ENCODE measurements around the gene FAM118B. TPM values are rescaled to one million over a fixed set of nuclear protein-coding genes. Genes with fewer than 3 reads are reported as not detected.

FAM118B gene
- total and polyA plus RNA-seq, 2 of the 4 experiments (the other 2 are of a cell fraction), result 20.0 to 27.2 TPM

- no peak overlapping the region; the same call in 1 of the 2 replicates for H3K23ac ChIP-seq (ENCODE audit: low read depth, low read length)
- no TSS peak for BruUV-seq (replicated peaks)
- H2BK120ac ChIP-seq (ENCODE audit: low read depth, low read length), result no peak overlapping the region
- ChIA-PET CTCF (no interaction called here), POLR2A (ENCODE audit: unreplicated experiment) (no interaction called here)
- intact Hi-C loops (cut with micrococcal nuclease) (no loop called here), in situ Hi-C loops (cut with MboI; ENCODE audit: low sequenced_read_pairs) (no loop called here), dilution Hi-C loops (cut with HindIII; ENCODE audit: low sequenced_read_pairs, unreplicated experiment) (no loop called here)
- H3K14ac ChIP-seq (replicated peaks; ENCODE audit: low read depth, low read length), result no peak overlapping the region
- H4K5ac ChIP-seq (ENCODE audit: low read depth, low read length), result no peak overlapping the region; the same call in 1 of the 2 replicates
- peaks cover 3% of the 10 kb centered on the region; the same call in 1 of the 2 replicates for H3K4me1 ChIP-seq (ENCODE audit: control insufficient read depth, insufficient read depth, low read length)
- H2BK15ac ChIP-seq (ENCODE audit: low read depth, low read length), result no peak overlapping the region
- no peak overlapping the region for H3K18ac ChIP-seq (ENCODE audit: low read depth, low read length)
- H2BK20ac ChIP-seq (ENCODE audit: low read depth, low read length), result no peak overlapping the region
- no peak overlapping the region for H3K27ac ChIP-seq (ENCODE audit: insufficient read depth, low read length)
- peaks cover 5% of the 10 kb centered on the region; the same call in 1 of the 2 replicates for H3K9me1 ChIP-seq (ENCODE audit: insufficient read depth, low read length)
- no peak overlapping the region for H3K9ac ChIP-seq (ENCODE audit: low read depth, low read length)
- H2AFZ ChIP-seq (replicated peaks; ENCODE audit: low read length, poor library complexity), result peak overlapping the region; percentile 97
- TF ChIP-seq BHLHE40 (IDR thresholded peaks at IDR 0.05; ENCODE audit: low read depth, low read length), result no peak
- no peak for TF ChIP-seq ELK1 (IDR thresholded peaks at IDR 0.05; ENCODE audit: borderline replicate concordance, low read depth, low read length)
- TF ChIP-seq RFX5 (IDR thresholded peaks at IDR 0.05; ENCODE audit: low read depth, low read length), result no peak
- no peak for TF ChIP-seq CHD1 (IDR thresholded peaks at IDR 0.05; ENCODE audit: low read depth, low read length)
- TF ChIP-seq FOS (IDR thresholded peaks at IDR 0.05; ENCODE audit: low read depth, low read length), result no peak
- no peak for TF ChIP-seq CTCF (conservative IDR thresholded peaks at IDR 0.05; ENCODE audit: low read depth, low read length)
- TF ChIP-seq SMC3 (IDR thresholded peaks at IDR 0.05; ENCODE audit: low read depth, low read length), result no peak
- no peak for TF ChIP-seq RCOR1 (IDR thresholded peaks at IDR 0.05; ENCODE audit: insufficient replicate concordance, low read length)
- no peak for TF ChIP-seq MXI1 (IDR thresholded peaks at IDR 0.05; ENCODE audit: borderline replicate concordance, low read depth, low read length)
- no peak for TF ChIP-seq USF2 (IDR thresholded peaks at IDR 0.05; ENCODE audit: low read depth, low read length)
- TF ChIP-seq MAZ (IDR thresholded peaks at IDR 0.05; ENCODE audit: borderline replicate concordance, low read depth, low read length), result no peak
- TF ChIP-seq NFE2L2 (IDR thresholded peaks at IDR 0.05; ENCODE audit: low read depth, low read length), result no peak
- TF ChIP-seq CEBPB (IDR thresholded peaks at IDR 0.05; ENCODE audit: low read depth, low read length), result no peak
- TF ChIP-seq RAD21 (IDR thresholded peaks at IDR 0.05; ENCODE audit: low read length), result no peak
- TF ChIP-seq POLR2A (IDR thresholded peaks at IDR 0.05; ENCODE audit: low read depth, low read length), result no peak
- no peak for TF ChIP-seq MAFK (IDR thresholded peaks at IDR 0.05; ENCODE audit: low read depth, low read length)
- H2AK5ac ChIP-seq (ENCODE audit: low read depth, low read length), result no peak overlapping the region
- no peak overlapping the region for H3K56ac ChIP-seq (ENCODE audit: extremely low read depth, insufficient read depth, low read length)
- H4K8ac ChIP-seq (ENCODE audit: low read depth in 2 of 2, low read length in 2 of 2), result peak overlapping the region; percentile 74 to 91; a peak in 2 of 4 replicates
- H3K27me3 ChIP-seq (ENCODE audit: control insufficient read depth, insufficient read depth, low read length), result no peaks in the 10 kb centered on the region
- H3K9me3 ChIP-seq (ENCODE audit: control insufficient read depth, insufficient read depth, low read length), result no peaks in the 10 kb centered on the region
- ATAC-seq (ENCODE audit: low read depth) (no peak), DNase-seq (no peak)
- no peak overlapping the region for H3K4me3 ChIP-seq (ENCODE audit: insufficient read depth, low read depth, low read length)
- H4K20me1 ChIP-seq (ENCODE audit: insufficient read depth, low read length), result no peaks in the 10 kb centered on the region
- no peak overlapping the region; the same call in 1 of the 2 replicates for H3K4ac ChIP-seq (ENCODE audit: low read depth, low read length)
- no peak overlapping the region for H2BK5ac ChIP-seq (ENCODE audit: low read depth, low read length, poor library complexity, severe bottlenecking)
- H3K4me2 ChIP-seq (ENCODE audit: low read depth, low read length), result no peak overlapping the region
- peaks cover 10% of the 10 kb centered on the region for H3K36me3 ChIP-seq (ENCODE audit: control insufficient read depth, insufficient read depth, low read length)
- H3K79me1 ChIP-seq (ENCODE audit: low read depth in 1 of 2, low read length in 2 of 2), result peaks cover 4 to 27% of the 10 kb centered on the region in 2 experiments; a peak in 3 of 4 replicates
- WGBS, 2 experiments (ENCODE audit: extremely low coverage in 2 of 2, insufficient read length in 1 of 2), result 100% methylated on average over 3 of the region's 10 CpGs; no CpG with 5 or more reads in 1 of the 2 experiments
- no peak overlapping the region for H2AK9ac ChIP-seq (replicated peaks; ENCODE audit: low read depth, low read length, poor library complexity)
- H4K91ac ChIP-seq (ENCODE audit: insufficient read depth, low read depth, low read length), result no peak overlapping the region
These were observed 70.1 kb downstream of the FAM118B start for GRCh38 chr11:126281666-126282175.
